DND-41 (cell line): ENCODE data around the gene MECR.

Experiments used
- ATAC-seq: fragments of 200-7000 bp; cut with Tn5 transposase; 3 replicates; pipeline ENCODE4 v1.9.1; 2021; ENCODE audit warnings: low read depth; ENCODE audit not compliant: insufficient read depth
- DNase-seq: peaks from one replicate; pipeline ENCODE4 v3.0.0-alpha.2; 2020
- H2AFZ ChIP-seq: 2 replicates; pipeline ENCODE4 v1.6.0; 2012; ENCODE audit warnings: low read depth, low read length
- H3K27ac ChIP-seq: 2 replicates; pipeline ENCODE4 v1.5.1; 2012; ENCODE audit warnings: low read length, inconsistent platforms
- H3K27me3 ChIP-seq: fragments of 200-600 bp; sonication (generic); 2 replicates; pipeline ENCODE4 v1.6.0; 2012; ENCODE audit warnings: low read length, mild to moderate bottlenecking, inconsistent platforms; ENCODE audit not compliant: insufficient read depth, poor library complexity
- H3K36me3 ChIP-seq: 2 replicates; pipeline ENCODE4 v1.5.1; 2012; ENCODE audit warnings: low read length, inconsistent platforms; ENCODE audit not compliant: insufficient read depth
- H3K4me1 ChIP-seq: 2 replicates; pipeline ENCODE4 v1.5.1; 2012; ENCODE audit warnings: mild to moderate bottlenecking, low read length; ENCODE audit not compliant: insufficient read depth
- H3K4me2 ChIP-seq: 2 replicates; pipeline ENCODE4 v1.6.0; 2012; ENCODE audit warnings: mild to moderate bottlenecking, moderate library complexity, low read length, inconsistent platforms; ENCODE audit not compliant: insufficient read depth
- H3K4me3 ChIP-seq, 2 experiments: fragments of 200-600 bp in 1 of 2; shearing (Covaris generic) in 1 of 2; 2 replicates each; pipeline ENCODE4 v1.5.1; 2012 to 2016; ENCODE audit warnings: inconsistent platforms in 2 of 2, low read length in 2 of 2, mild to moderate bottlenecking in 2 of 2, low read depth in 1 of 2, moderate library complexity in 1 of 2
- H3K79me2 ChIP-seq: 2 replicates; pipeline ENCODE4 v1.6.0; 2012; ENCODE audit warnings: low read length, inconsistent platforms; ENCODE audit not compliant: insufficient read depth
- H3K9ac ChIP-seq: 2 replicates; pipeline ENCODE4 v1.6.0; 2012; ENCODE audit warnings: low read depth, mild to moderate bottlenecking, inconsistent platforms, low read length, moderate library complexity
- H3K9me3 ChIP-seq: 2 replicates; pipeline ENCODE4 v1.5.1; 2012; ENCODE audit warnings: low read length, moderate library complexity, mild to moderate bottlenecking, inconsistent platforms; ENCODE audit not compliant: insufficient read depth, severe bottlenecking
- H4K20me1 ChIP-seq: 2 replicates; pipeline ENCODE4 v1.6.0; 2012; ENCODE audit warnings: low read length; ENCODE audit not compliant: insufficient read depth
- CTCF ChIP-seq: IDR thresholded peaks from 2 replicates; pipeline ENCODE4 v1.5.1; 2012; ENCODE audit warnings: borderline replicate concordance, low read length, moderate library complexity, mild to moderate bottlenecking; ENCODE audit not compliant: poor library complexity, severe bottlenecking; ENCODE audit errors: extremely low read depth
- EZH2 ChIP-seq: IDR thresholded peaks from 3 replicates; pipeline ENCODE4 v1.6.1; 2012; ENCODE audit warnings: borderline replicate concordance, low read depth, mild to moderate bottlenecking, moderate library complexity, low read length, inconsistent platforms; ENCODE audit not compliant: severe bottlenecking

The MECR gene

GRCh38 chr1:29232387-29232786 is 1.7 kb upstream of the MECR start:
- Histone ChIP-seq H3K36me3 (no peaks in the 10 kb centered on the region), H3K9ac (no peak overlapping the region), H3K4me2 (no peak overlapping the region), H3K4me3 (no peak overlapping the region), H3K4me1 (peaks cover 34% of the 10 kb centered on the region), H2AFZ (peak overlapping the region; percentile 38; the same call in 1 of the 2 replicates), H3K27ac (no peak overlapping the region), H3K9me3 (no peaks in the 10 kb centered on the region), H4K20me1 (peaks cover 6% of the 10 kb centered on the region; the same call in 1 of the 2 replicates), H3K79me2 (peaks cover 15% of the 10 kb centered on the region), H3K27me3 (peaks cover 15% of the 10 kb centered on the region)
- no peak for DNase-seq
- no peak for ATAC-seq
- no peak for TF ChIP-seq CTCF
- TF ChIP-seq EZH2, result no peak

DNA sequence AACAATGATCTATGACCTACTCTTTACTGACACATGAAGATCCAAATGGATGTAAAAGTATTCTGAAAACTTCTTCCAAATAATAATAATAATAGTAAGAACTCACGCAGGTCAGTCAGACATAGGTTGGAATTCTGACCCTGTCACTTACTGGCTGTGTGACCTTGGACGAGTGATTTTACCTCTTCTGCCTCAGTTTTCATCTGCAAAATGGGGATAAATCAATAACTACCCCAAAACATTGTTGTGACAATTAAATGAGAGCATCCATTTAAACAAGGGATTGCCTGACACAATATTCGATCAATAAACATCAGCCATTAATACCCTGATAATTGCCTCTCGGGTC is 556 bp downstream of the MECR start:
- Histone ChIP-seq H3K4me2 (peak overlapping the region; percentile 90), H3K9me3 (no peaks in the 10 kb centered on the region), H3K27ac (peak overlapping the region; percentile 47), H2AFZ (peak overlapping the region; percentile 98), H3K4me1 (peaks cover 19% of the 10 kb centered on the region), H4K20me1 (no peaks in the 10 kb centered on the region), H3K27me3 (no peaks in the 10 kb centered on the region), H3K4me3 (peak overlapping the region; percentile 68 to 76; a peak in 3 of 4 replicates), H3K36me3 (peaks cover 2% of the 10 kb centered on the region; the same call in 1 of the 2 replicates), H3K79me2 (peaks cover 15% of the 10 kb centered on the region), H3K9ac (peak overlapping the region; percentile 63)
- no peak for DNase-seq
- TF ChIP-seq CTCF (no peak), EZH2 (no peak)
- no peak for ATAC-seq

GRCh38 chr1:29227511-29227910 is 3.2 kb downstream of the MECR start:
- ATAC-seq, result no peak
- TF ChIP-seq CTCF (no peak), EZH2 (no peak)
- Histone ChIP-seq H3K79me2 (peaks cover 15% of the 10 kb centered on the region), H3K27me3 (no peaks in the 10 kb centered on the region), H3K9ac (no peak overlapping the region), H4K20me1 (no peaks in the 10 kb centered on the region), H3K9me3 (no peaks in the 10 kb centered on the region), H2AFZ (no peak overlapping the region), H3K36me3 (peaks cover 5% of the 10 kb centered on the region; the same call in 1 of the 2 replicates), H3K27ac (no peak overlapping the region), H3K4me1 (peaks cover 19% of the 10 kb centered on the region), H3K4me2 (no peak overlapping the region), H3K4me3 (no peak overlapping the region)
- DNase-seq, result no peak

DNA sequence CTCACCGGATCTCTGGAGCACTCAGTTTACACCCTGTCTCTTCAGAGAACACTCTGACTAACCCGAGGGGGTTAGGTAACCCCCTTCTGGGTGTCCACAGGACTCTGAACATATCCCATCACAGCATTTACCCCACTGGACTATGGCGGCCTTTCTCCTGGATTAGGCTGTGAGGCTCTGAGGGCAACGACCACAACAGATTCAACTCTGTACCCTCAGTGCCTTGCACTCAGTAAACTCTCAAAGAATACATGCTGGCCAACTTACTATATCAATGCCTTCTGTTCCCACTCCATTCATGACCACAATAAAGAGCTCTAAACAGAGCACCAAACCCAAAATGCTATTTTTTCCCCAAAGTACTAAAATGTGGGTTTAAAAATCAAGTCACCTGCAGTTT is 5.4 kb downstream of the MECR start:
- no peak overlapping the region for H3K27ac ChIP-seq
- no peaks in the 10 kb centered on the region for H3K27me3 ChIP-seq
- peaks cover 5% of the 10 kb centered on the region; the same call in 1 of the 2 replicates for H3K36me3 ChIP-seq
- H3K9me3 ChIP-seq, result no peaks in the 10 kb centered on the region
- ATAC-seq (no peak), DNase-seq (no peak)
- no peak overlapping the region for H3K4me3 ChIP-seq
- peaks cover 11% of the 10 kb centered on the region for H3K79me2 ChIP-seq
- peaks cover 11% of the 10 kb centered on the region for H3K4me1 ChIP-seq
- H4K20me1 ChIP-seq, result no peaks in the 10 kb centered on the region
- no peak overlapping the region for H3K4me2 ChIP-seq
- no peak overlapping the region for H2AFZ ChIP-seq
- TF ChIP-seq EZH2 (no peak), CTCF (no peak)
- H3K9ac ChIP-seq, result no peak overlapping the region
